ENCODE measurements around the gene RND1. TPM values are rescaled to one million over a fixed set of nuclear protein-coding genes. Genes with fewer than 3 reads are reported as not detected.
A peak's percentile ranks its signal among the peaks of the same experiment; 100 is the strongest.

The RND1 gene
- total RNA-seq, 3 donors from 2014 or later: 1.1 to 5.4 (median 3.3) TPM

- TF ChIP-seq CTCF (IDR thresholded peaks at IDR 0.05) (no peak), POLR2A (IDR thresholded peaks at IDR 0.05) (no peak), POLR2AphosphoS5 (IDR thresholded peaks at IDR 0.05) (no peak)
- intact Hi-C loops (cut with DNase I; ENCODE audit: low total_unique reads): no loop called here
- no peak overlapping the region for H3K27ac ChIP-seq
- no peak overlapping the region for H3K4me3 ChIP-seq
- H3K4me1 ChIP-seq: no peaks in the 10 kb centered on the region
- no peaks in the 10 kb centered on the region for H3K9me3 ChIP-seq
- no peaks in the 10 kb centered on the region for H3K27me3 ChIP-seq
- no peaks in the 10 kb centered on the region for H3K36me3 ChIP-seq
- DNase-seq (ENCODE audit: low spot score in 2 of 2): no peak
Measured at GRCh38 chr12:48889679-48890078, 24.0 kb upstream of the RND1 start.

GRCh38 chr12:48883305-48884161 is 17.9 kb upstream of the RND1 start:
- no peak overlapping the region for H3K4me3 ChIP-seq
- DNase-seq (ENCODE audit: low spot score in 2 of 2): no peak
- H3K36me3 ChIP-seq: no peaks in the 10 kb centered on the region
- no peaks in the 10 kb centered on the region for H3K9me3 ChIP-seq
- no peaks in the 10 kb centered on the region for H3K4me1 ChIP-seq
- TF ChIP-seq POLR2A (IDR thresholded peaks at IDR 0.05) (no peak), CTCF (IDR thresholded peaks at IDR 0.05) (no peak), POLR2AphosphoS5 (IDR thresholded peaks at IDR 0.05) (no peak)
- intact Hi-C loops (cut with DNase I; ENCODE audit: low total_unique reads): no loop called here
- peak overlapping the region in 1 of 2 donors; percentile 10 for H3K27ac ChIP-seq
- H3K27me3 ChIP-seq: no peaks in the 10 kb centered on the region

GRCh38 chr12:48882972-48883304 is 17.3 kb upstream of the RND1 start:
- TF ChIP-seq POLR2AphosphoS5 (IDR thresholded peaks at IDR 0.05): no peak
- no peak for TF ChIP-seq CTCF (IDR thresholded peaks at IDR 0.05)
- TF ChIP-seq POLR2A (IDR thresholded peaks at IDR 0.05): no peak
- Histone ChIP-seq H3K9me3 (no peaks in the 10 kb centered on the region), H3K4me1 (no peaks in the 10 kb centered on the region), H3K27ac (peak overlapping the region; percentile 2 to 10), H3K36me3 (no peaks in the 10 kb centered on the region), H3K4me3 (no peak overlapping the region), H3K27me3 (no peaks in the 10 kb centered on the region)
- no peak for DNase-seq (ENCODE audit: low spot score in 2 of 2)
- intact Hi-C loops (cut with DNase I; ENCODE audit: low total_unique reads): no loop called here

GRCh38 chr12:48882315-48882687 is 16.6 kb upstream of the RND1 start:
- TF ChIP-seq POLR2AphosphoS5 (IDR thresholded peaks at IDR 0.05): no peak
- Histone ChIP-seq H3K4me3 (peak overlapping the region in 2 of 3 donors; percentile 15 to 42), H3K36me3 (no peaks in the 10 kb centered on the region), H3K9me3 (no peaks in the 10 kb centered on the region), H3K4me1 (no peaks in the 10 kb centered on the region), H3K27me3 (no peaks in the 10 kb centered on the region), H3K27ac (peak overlapping the region; percentile 13 to 45)
- intact Hi-C loops (cut with DNase I; ENCODE audit: low total_unique reads): no loop called here
- DNase-seq (ENCODE audit: low spot score in 2 of 2): no peak

GRCh38 chr12:48881686-48882314 is 16.1 kb upstream of the RND1 start:
- H3K4me1 ChIP-seq: no peaks in the 10 kb centered on the region
- H3K9me3 ChIP-seq: no peaks in the 10 kb centered on the region
- no peaks in the 10 kb centered on the region for H3K27me3 ChIP-seq
- no peak for DNase-seq (ENCODE audit: low spot score in 2 of 2)
- H3K27ac ChIP-seq: peak overlapping the region; percentile 13 to 45
- H3K4me3 ChIP-seq: peak overlapping the region in 2 of 3 donors; percentile 15 to 42
- TF ChIP-seq CTCF (IDR thresholded peaks at IDR 0.05) (no peak), POLR2AphosphoS5 (IDR thresholded peaks at IDR 0.05) (no peak), POLR2A (IDR thresholded peaks at IDR 0.05) (no peak)
- no peaks in the 10 kb centered on the region for H3K36me3 ChIP-seq
- intact Hi-C loops (cut with DNase I; ENCODE audit: low total_unique reads): no loop called here

All from breast epithelium (tissue), 4 donors.